Naive thymus-derived CD4-positive, alpha-beta T cell (primary cell): ENCODE data around the gene KIAA1328. TPM values are rescaled to one million over a fixed set of nuclear protein-coding genes. Genes with fewer than 3 reads are reported as not detected.
"Not testable (repeated sequence)": the region's sequence is repeated elsewhere in the genome, so short reads cannot be mapped to it uniquely, and the experiment has no call there.

Experiments used
- ATAC-seq: fragments of 150-1000 bp; cut with Tn5 transposase; 2 replicates; pipeline ENCODE4 v1.10.0; 2021; ENCODE audit warnings: mild to moderate bottlenecking, moderate library complexity
- CTCF ChIA-PET: fragments of 350-600 bp; sonication (Branson Sonifier 250); formaldehyde crosslinking; loops from one replicate; lab custom pipeline; 2021; ENCODE audit warnings: antibody characterized with exemption; lab: Charles Lee
- POLR2A ChIA-PET: fragments of 350-600 bp; sonication (Branson Sonifier 250); formaldehyde crosslinking; loops from one replicate; lab custom pipeline; 2021; ENCODE audit warnings: antibody characterized with exemption, inconsistent platforms; lab: Charles Lee
- DNase-seq, 9 donors: peaks; one replicate each; pipeline versions ENCODE4 v3.0.0 to v3.0.0-alpha.2; 2020 to 2022; ENCODE audit warnings: mixed read lengths in 1 of 9
- H3K27ac ChIP-seq: one replicate; pipeline ENCODE4 v1.7.0; 2013; ENCODE audit warnings: mild to moderate bottlenecking, low read depth, low read length, moderate library complexity
- H3K27me3 ChIP-seq, 2 donors: one replicate each; pipeline ENCODE4 v1.7.0; 2013; ENCODE audit warnings: low read length in 2 of 2, mild to moderate bottlenecking in 2 of 2, moderate library complexity in 2 of 2; ENCODE audit not compliant: control insufficient read depth in 2 of 2, insufficient read depth in 2 of 2
- H3K36me3 ChIP-seq, 3 experiments: 1 replicate in 2 of 3; 2 replicates in 1 of 3; pipeline ENCODE4 v1.7.0; 2013; ENCODE audit warnings: low read length in 3 of 3, mild to moderate bottlenecking in 3 of 3, moderate library complexity in 1 of 3; ENCODE audit not compliant: insufficient read depth in 3 of 3, control insufficient read depth in 2 of 3
- H3K4me1 ChIP-seq, 2 donors: one replicate each; pipeline ENCODE4 v1.7.0; 2013; ENCODE audit warnings: low read length in 2 of 2, mild to moderate bottlenecking in 2 of 2, moderate library complexity in 1 of 2; ENCODE audit not compliant: control insufficient read depth in 2 of 2, insufficient read depth in 2 of 2
- H3K4me3 ChIP-seq: 2 replicates; pipeline ENCODE4 v1.7.0; 2013; ENCODE audit warnings: mild to moderate bottlenecking, low read length
- H3K9me3 ChIP-seq, 3 experiments: 1 replicate in 2 of 3; 2 replicates in 1 of 3; pipeline ENCODE4 v1.7.0; 2013; ENCODE audit warnings: low read length in 3 of 3; ENCODE audit not compliant: control insufficient read depth in 2 of 3
- H3K27ac Mint-ChIP-seq, 9 donors: one replicate each; pipeline ENCODE4 v1.8.0; 2020 to 2022; ENCODE audit warnings: mixed read lengths in 9 of 9, mild to moderate bottlenecking in 8 of 9, moderate library complexity in 5 of 9, inconsistent platforms in 2 of 9
- H3K27me3 Mint-ChIP-seq, 5 donors: one replicate each; pipeline ENCODE4 v1.8.0; 2021 to 2022; ENCODE audit warnings: mixed read lengths in 5 of 5, mild to moderate bottlenecking in 1 of 5
- H3K36me3 Mint-ChIP-seq, 5 donors: one replicate each; pipeline ENCODE4 v1.8.0; 2020 to 2022; ENCODE audit warnings: mixed read lengths in 5 of 5, mild to moderate bottlenecking in 3 of 5, inconsistent platforms in 1 of 5
- H3K4me1 Mint-ChIP-seq, 7 donors: one replicate each; pipeline ENCODE4 v1.8.0; 2020 to 2022; ENCODE audit warnings: mixed read lengths in 7 of 7, mild to moderate bottlenecking in 3 of 7, inconsistent platforms in 1 of 7
- H3K4me3 Mint-ChIP-seq, 10 donors: one replicate each; pipeline ENCODE4 v1.8.0; 2020 to 2022; ENCODE audit warnings: mild to moderate bottlenecking in 10 of 10, mixed read lengths in 10 of 10, moderate library complexity in 6 of 10, inconsistent platforms in 2 of 10
- H3K9me3 Mint-ChIP-seq, 11 donors: one replicate each; pipeline ENCODE4 v1.8.0; 2020 to 2022; ENCODE audit warnings: mixed read lengths in 11 of 11, mild to moderate bottlenecking in 4 of 11, inconsistent platforms in 1 of 11, moderate library complexity in 1 of 11
- intact Hi-C, 2 donors: fragments of 100-400 bp; cut with micrococcal nuclease; formaldehyde crosslinking; loops; one replicate each; pipeline ENCODE4 v1.15.1; 2023
- polyA plus RNA-seq, 2 donors: library from polyadenylated mRNA; unstranded; fragments of 300-500 nt; fragmentation: Illumina TruSeq; gene quantifications; one replicate each; pipeline ENCODE4 v1.2.3, GENCODE V29; 2021
- total RNA-seq, 6 experiments: library from RNA in 5 of 6; stranded (reverse) in 5 of 6; gene quantifications; 1 replicate in 5 of 6; 2 replicates in 1 of 6; pipeline ENCODE4 v1.2.3 and lab custom pipeline; 2021 to 2026

The KIAA1328 gene
- total and polyA plus RNA-seq, 7 experiments from 2014 or later = 8.1 to 17.6 (median 13.2) TPM

DNA sequence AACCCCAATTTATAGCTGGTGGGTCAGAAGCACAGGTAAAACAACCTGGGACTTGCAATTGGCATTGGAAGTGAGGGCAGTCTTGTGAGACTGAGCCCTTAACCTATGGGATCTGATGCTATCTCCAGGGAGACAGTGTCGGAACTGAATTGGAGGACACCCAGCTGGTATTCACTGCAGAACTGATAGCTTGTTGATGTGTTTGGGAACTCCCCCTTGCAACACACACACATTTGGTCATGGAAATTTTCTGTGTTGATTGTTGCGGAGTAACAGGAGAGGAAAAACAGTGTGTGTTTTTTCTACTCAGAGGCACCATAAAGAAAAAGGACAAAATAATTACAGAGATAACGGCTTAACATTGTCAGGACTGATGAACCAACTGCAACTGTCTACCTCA lies 16.2 kb upstream of the KIAA1328 start:
- peaks cover 0 to 21% (median 5%) of the 10 kb centered on the region in 7 donors for H3K4me1 Mint-ChIP-seq
- Histone ChIP-seq H3K27me3 (no peaks in the 10 kb centered on the region), H3K4me1 (no peaks in the 10 kb centered on the region), H3K4me3 (no peak overlapping the region), H3K9me3 (no peaks in the 10 kb centered on the region), H3K27ac (no peak overlapping the region), H3K36me3 (peaks cover 0 to 28% (median 0%) of the 10 kb centered on the region in 3 experiments)
- ChIA-PET CTCF (interaction anchor here (1.0 kb wide), 1 partner anchor 28 kb away, joined by 3 read pairs; no protein-coding TSS in a partner anchor), POLR2A (no interaction called here)
- no peaks in the 10 kb centered on the region for H3K9me3 Mint-ChIP-seq
- ATAC-seq (no peak), DNase-seq (no peak)
- intact Hi-C loops = no loop called here
- H3K27me3 Mint-ChIP-seq = no peaks in the 10 kb centered on the region
- H3K27ac Mint-ChIP-seq = peak overlapping the region in 1 of 9 donors; percentile 42
- H3K4me3 Mint-ChIP-seq = no peak overlapping the region
- peaks cover 4 to 21% (median 4%) of the 10 kb centered on the region in 5 donors for H3K36me3 Mint-ChIP-seq

DNA sequence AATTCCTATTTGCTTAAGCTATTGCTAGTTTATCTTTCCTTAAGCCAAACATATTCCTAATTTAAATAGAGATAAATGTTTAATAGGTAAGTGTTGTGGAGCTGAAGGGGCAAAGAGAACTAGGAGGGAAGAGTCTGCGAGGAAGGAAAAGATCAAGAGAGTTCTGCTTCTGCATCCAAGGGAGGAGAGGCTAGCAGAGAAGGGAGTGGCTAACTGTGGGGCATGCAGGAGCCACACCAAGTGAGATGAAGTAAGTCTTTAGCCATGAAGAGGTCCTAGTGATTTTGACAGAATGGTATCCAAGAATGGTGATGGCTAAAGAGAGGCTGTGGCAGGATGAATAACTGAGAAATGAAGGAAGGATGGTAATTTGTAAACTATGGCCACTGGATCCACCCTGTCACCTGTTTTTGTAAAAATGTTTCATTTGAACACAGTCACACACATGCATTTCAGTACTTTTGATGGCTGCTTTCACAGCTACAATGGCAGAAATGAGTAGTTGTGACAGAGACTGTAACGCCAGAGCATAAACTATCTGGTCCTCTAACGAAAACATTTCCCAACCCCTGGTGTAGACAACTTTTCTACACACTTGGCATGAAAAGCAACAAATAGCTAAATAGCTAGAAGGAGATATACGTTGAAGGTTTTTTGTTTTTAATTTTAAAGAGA lies 15.7 kb upstream of the KIAA1328 start:
- no peaks in the 10 kb centered on the region for H3K4me1 ChIP-seq
- H3K36me3 ChIP-seq = peaks cover 0 to 32% (median 0%) of the 10 kb centered on the region in 3 experiments
- intact Hi-C loops = no loop called here
- Mint-ChIP-seq H3K4me1 (peaks cover 0 to 25% (median 5%) of the 10 kb centered on the region in 7 donors), H3K4me3 (no peak overlapping the region), H3K9me3 (no peaks in the 10 kb centered on the region), H3K27me3 (no peaks in the 10 kb centered on the region), H3K36me3 (peaks cover 4 to 22% (median 5%) of the 10 kb centered on the region in 5 donors), H3K27ac (peak overlapping the region in 6 of 9 donors; percentile 6 to 63 (median 16))
- no peak overlapping the region for H3K4me3 ChIP-seq
- no peak overlapping the region for H3K27ac ChIP-seq
- H3K27me3 ChIP-seq = no peaks in the 10 kb centered on the region
- DNase-seq (no peak), ATAC-seq (no peak)
- H3K9me3 ChIP-seq = no peaks in the 10 kb centered on the region
- ChIA-PET POLR2A (no interaction called here), CTCF (interaction anchor here (1.0 kb wide), 1 partner anchor 27 kb away, joined by 3 read pairs; no protein-coding TSS in a partner anchor)

DNA sequence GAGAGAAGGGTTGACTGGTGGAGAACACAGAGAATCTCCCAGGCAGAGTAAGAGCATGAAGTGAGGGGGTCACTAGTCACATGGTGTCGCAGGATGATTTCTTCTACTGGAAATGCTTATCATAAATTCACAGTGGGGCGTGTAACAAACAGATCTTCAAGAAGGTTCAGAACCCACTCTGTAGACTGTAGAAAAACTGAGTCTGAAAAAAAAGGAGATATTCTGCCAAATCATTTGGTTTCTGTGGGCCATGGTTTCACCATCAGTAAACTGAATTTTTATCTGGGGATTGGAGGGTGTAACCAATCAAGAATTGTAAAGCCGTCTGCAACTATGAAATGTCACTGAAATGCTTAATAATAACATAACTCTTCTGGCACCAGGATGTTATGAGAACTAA lies 15.1 kb upstream of the KIAA1328 start:
- H3K4me1 Mint-ChIP-seq = peaks cover 0 to 25% (median 5%) of the 10 kb centered on the region in 7 donors
- Histone ChIP-seq H3K4me3 (no peak overlapping the region), H3K9me3 (no peaks in the 10 kb centered on the region), H3K27ac (no peak overlapping the region), H3K36me3 (peaks cover 0 to 38% (median 0%) of the 10 kb centered on the region in 3 experiments), H3K27me3 (no peaks in the 10 kb centered on the region), H3K4me1 (no peaks in the 10 kb centered on the region)
- H3K9me3 Mint-ChIP-seq = no peaks in the 10 kb centered on the region
- ChIA-PET CTCF (no interaction called here), POLR2A (no interaction called here)
- DNase-seq = no peak
- intact Hi-C loops = no loop called here
- H3K4me3 Mint-ChIP-seq = no peak overlapping the region
- no peaks in the 10 kb centered on the region for H3K27me3 Mint-ChIP-seq
- no peak for ATAC-seq
- H3K27ac Mint-ChIP-seq = peak overlapping the region in 4 of 9 donors; percentile 13 to 63 (median 14)
- H3K36me3 Mint-ChIP-seq = peaks cover 4 to 22% (median 9%) of the 10 kb centered on the region in 5 donors

DNA sequence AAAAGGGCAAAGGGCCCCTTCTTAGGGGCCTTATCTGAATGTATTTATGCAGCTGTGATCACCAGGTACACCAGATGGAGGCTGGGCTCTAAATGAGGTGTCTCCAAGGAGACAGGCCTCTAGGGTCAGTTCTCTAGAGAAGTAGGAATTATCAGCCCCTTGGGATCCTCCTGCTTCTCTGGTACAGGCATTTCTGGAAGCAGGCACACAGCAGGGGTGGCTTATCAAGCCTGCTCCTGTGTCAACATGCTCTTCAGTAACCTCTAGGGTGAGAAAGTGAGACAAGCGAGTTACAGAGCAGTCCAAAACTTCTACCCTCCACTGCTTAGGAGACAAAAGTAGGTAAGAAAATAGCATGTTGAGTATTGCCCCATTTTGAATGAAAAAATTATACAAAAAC lies 13.9 kb upstream of the KIAA1328 start:
- POLR2A ChIA-PET = no interaction called here
- CTCF ChIA-PET = no interaction called here
- Mint-ChIP-seq H3K4me3 (no peak overlapping the region), H3K27me3 (no peaks in the 10 kb centered on the region), H3K36me3 (peaks cover 4 to 22% (median 9%) of the 10 kb centered on the region in 5 donors), H3K9me3 (no peaks in the 10 kb centered on the region), H3K4me1 (peaks cover 0 to 21% (median 4%) of the 10 kb centered on the region in 7 donors), H3K27ac (no peak overlapping the region)
- no peak overlapping the region for H3K27ac ChIP-seq
- ATAC-seq = no peak
- H3K9me3 ChIP-seq = no peaks in the 10 kb centered on the region
- H3K4me1 ChIP-seq = no peaks in the 10 kb centered on the region
- H3K4me3 ChIP-seq = no peak overlapping the region
- DNase-seq = no peak
- peaks cover 0 to 42% (median 0%) of the 10 kb centered on the region in 3 experiments for H3K36me3 ChIP-seq
- intact Hi-C loops = no loop called here
- no peaks in the 10 kb centered on the region for H3K27me3 ChIP-seq

DNA sequence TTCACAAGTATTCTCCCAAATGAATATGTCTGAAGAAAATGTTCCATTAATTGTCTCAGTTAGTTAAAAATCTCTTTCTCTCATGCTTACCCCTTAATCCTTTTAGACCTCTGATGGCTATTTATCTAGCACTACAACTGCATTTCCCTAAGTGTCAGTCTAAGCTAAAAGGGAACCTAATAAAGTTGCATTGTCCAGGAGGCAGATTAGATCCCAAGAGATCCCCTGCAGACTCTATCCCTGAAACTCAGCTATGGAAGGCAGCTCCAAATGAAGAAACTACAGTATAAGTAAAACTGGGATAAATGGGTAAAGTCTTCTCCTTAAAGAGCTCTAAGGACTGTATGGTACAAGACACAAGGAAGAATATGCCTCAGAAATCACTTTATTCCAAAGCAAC lies 12.8 kb upstream of the KIAA1328 start:
- H3K27me3 Mint-ChIP-seq, ATAC-seq, H3K4me1 ChIP-seq, H3K4me3 Mint-ChIP-seq, H3K4me3 ChIP-seq, POLR2A ChIA-PET, H3K9me3 Mint-ChIP-seq, intact Hi-C loops, H3K9me3 ChIP-seq, CTCF ChIA-PET, H3K27ac ChIP-seq, H3K27me3 ChIP-seq, DNase-seq: not testable (repeated sequence)
- H3K36me3 Mint-ChIP-seq = peaks cover 4 to 22% (median 12%) of the 10 kb centered on the region in 5 donors
- peaks cover 0 to 42% (median 0%) of the 10 kb centered on the region in 3 experiments for H3K36me3 ChIP-seq
- peaks cover 0 to 21% (median 5%) of the 10 kb centered on the region in 7 donors for H3K4me1 Mint-ChIP-seq
- H3K27ac Mint-ChIP-seq = peak overlapping the region in 1 of 9 donors; percentile 67

DNA sequence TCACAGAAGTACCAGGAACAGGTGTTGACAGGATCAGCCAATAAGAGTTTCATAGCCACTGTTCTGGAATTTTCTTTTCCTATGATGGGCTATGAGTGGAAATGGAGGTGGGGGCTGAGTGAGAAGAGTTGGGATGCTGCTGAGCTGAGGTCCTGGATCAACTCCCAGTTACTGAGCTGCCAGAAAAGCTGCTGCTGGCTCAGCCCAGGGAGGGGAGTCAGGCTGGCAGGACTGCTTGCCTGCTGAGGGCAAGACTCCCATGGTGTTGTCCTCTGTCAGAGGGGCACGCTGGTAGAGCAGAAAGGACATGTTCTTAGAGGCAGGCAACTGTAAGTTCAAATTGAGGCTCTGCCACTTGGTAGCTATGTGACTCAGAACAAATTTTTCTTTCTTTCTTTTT lies 11.9 kb upstream of the KIAA1328 start:
- H3K4me1 ChIP-seq = no peaks in the 10 kb centered on the region
- no peaks in the 10 kb centered on the region for H3K9me3 ChIP-seq
- H3K4me1 Mint-ChIP-seq = peaks cover 0 to 21% (median 5%) of the 10 kb centered on the region in 7 donors
- H3K4me3 ChIP-seq = no peak overlapping the region
- no peak overlapping the region for H3K27ac ChIP-seq
- intact Hi-C loops = no loop called here
- CTCF ChIA-PET = no interaction called here
- no peaks in the 10 kb centered on the region for H3K9me3 Mint-ChIP-seq
- POLR2A ChIA-PET = no interaction called here
- H3K36me3 ChIP-seq = peaks cover 0 to 42% (median 0%) of the 10 kb centered on the region in 3 experiments
- no peak overlapping the region for H3K4me3 Mint-ChIP-seq
- peaks cover 4 to 27% (median 17%) of the 10 kb centered on the region in 5 donors for H3K36me3 Mint-ChIP-seq
- no peaks in the 10 kb centered on the region for H3K27me3 ChIP-seq
- ATAC-seq = no peak
- no peak for DNase-seq
- H3K27ac Mint-ChIP-seq = peak overlapping the region in 1 of 9 donors; percentile 90
- H3K27me3 Mint-ChIP-seq = no peaks in the 10 kb centered on the region
